HCT116 (cell line): ENCODE data around the gene EML1. TPM values are rescaled to one million over a fixed set of nuclear protein-coding genes. Genes with fewer than 3 reads are reported as not detected.

Experiments
- ATAC-seq: fragments of 200-7000 bp; cut with Tn5 transposase; 2 replicates; pipeline ENCODE4 v1.9.1; 2020; ENCODE audit warnings: mild to moderate bottlenecking, moderate library complexity
- BruUV-seq: library from RNA; stranded (reverse); fragments of 400-500 nt; replicated peaks from 2 replicates; lab custom pipeline; 2021; lab: Mats Ljungman, UMichigan
- CTCF ChIA-PET: fragments of 300-600 bp; sonication (Branson Sonifier 250); formaldehyde crosslinking; loops from one replicate; lab custom pipeline; 2021; ENCODE audit warnings: antibody characterized with exemption; lab: Charles Lee
- POLR2A ChIA-PET: fragments of 300-600, 350-600 bp; sonication (Branson Sonifier 250); formaldehyde crosslinking; loops from one replicate; lab custom pipeline; 2021; ENCODE audit warnings: antibody characterized with exemption; lab: Charles Lee
- RAD21 ChIA-PET, 2 experiments: fragments of 300-600 bp; sonication (Branson Sonifier 250); formaldehyde crosslinking; loops; one replicate each; lab custom pipeline; 2023; ENCODE audit warnings: low total read pairs in 2 of 2; ENCODE audit not compliant: uncharacterized antibody in 2 of 2, unreplicated experiment in 2 of 2, low non-redundant PET in 1 of 2; lab: Charles Lee
- DNase-seq: peaks from one replicate; pipeline ENCODE4 v3.0.0-alpha.2; 2010; ENCODE audit warnings: low read depth, low spot score
- H2AFZ ChIP-seq: fragments of 200-600 bp; shearing (Covaris generic), sonication (generic); 2 replicates; pipeline ENCODE4 v1.6.1; 2017; ENCODE audit warnings: low read depth, mixed run types, mixed read lengths, antibody characterized with exemption, low read length; ENCODE audit not compliant: poor library complexity, severe bottlenecking
- H3K27ac ChIP-seq: 2 replicates; pipeline ENCODE4 v1.5.1; 2012; ENCODE audit warnings: low read depth, low read length
- H3K27me3 ChIP-seq: fragments of 200-600 bp; sonication (generic); 2 replicates; pipeline ENCODE4 v1.6.1; 2016; ENCODE audit warnings: mixed run types, low read length, mixed read lengths; ENCODE audit not compliant: insufficient read depth
- H3K36me3 ChIP-seq, 2 experiments: fragments of 200-500 bp in 1 of 2; fragments of 200-600 bp in 1 of 2; sonication (Bioruptor generic) in 1 of 2; sonication (generic) in 1 of 2; 2 replicates each; pipeline versions ENCODE4 v1.5.1 to v1.6.1; 2014 to 2016; ENCODE audit warnings: low read length in 2 of 2, inconsistent platforms in 1 of 2, mixed read lengths in 1 of 2, mixed run types in 1 of 2; ENCODE audit not compliant: insufficient read depth in 2 of 2, control insufficient read depth in 1 of 2
- H3K4me1 ChIP-seq, 2 experiments: fragments of 200-600 bp in 1 of 2; sonication (generic) in 1 of 2; 2 replicates each; pipeline versions ENCODE4 v1.5.1 to v1.6.1; 2012 to 2017; ENCODE audit warnings: low read length in 2 of 2, inconsistent platforms in 1 of 2, mild to moderate bottlenecking in 1 of 2, mixed read lengths in 1 of 2, mixed run types in 1 of 2, moderate library complexity in 1 of 2; ENCODE audit not compliant: insufficient read depth in 2 of 2, control insufficient read depth in 1 of 2
- H3K4me2 ChIP-seq: fragments of 200-600 bp; sonication (generic); 2 replicates; pipeline ENCODE4 v1.6.1; 2017; ENCODE audit warnings: mixed run types, low read length, mixed read lengths
- H3K4me3 ChIP-seq, 2 experiments: fragments of 200-600 bp in 1 of 2; sonication (generic) in 1 of 2; replicated peaks in 1 of 2; 2 replicates each; pipeline ENCODE4 v1.5.1; 2011 to 2016; ENCODE audit warnings: low read length in 2 of 2, control low read depth in 1 of 2, low read depth in 1 of 2, mild to moderate bottlenecking in 1 of 2, mixed read lengths in 1 of 2, mixed run types in 1 of 2
- H3K79me2 ChIP-seq: fragments of 200-600 bp; sonication (generic); 2 replicates; pipeline ENCODE4 v1.6.1; 2017; ENCODE audit warnings: mild to moderate bottlenecking, mixed run types, low read length, moderate library complexity, mixed read lengths; ENCODE audit not compliant: insufficient read depth
- H3K9ac ChIP-seq: fragments of 200-600 bp; sonication (generic); 2 replicates; pipeline ENCODE4 v1.6.1; 2016; ENCODE audit warnings: low read length, mixed read lengths
- H3K9me2 ChIP-seq: fragments of 200-600 bp; sonication (generic), shearing (Covaris generic); 2 replicates; pipeline ENCODE4 v1.6.1; 2017; ENCODE audit warnings: mixed run types, mild to moderate bottlenecking, moderate library complexity; ENCODE audit not compliant: insufficient read depth
- H3K9me3 ChIP-seq, 2 experiments: fragments of 200-500 bp in 1 of 2; fragments of 200-600 bp in 1 of 2; sonication (Bioruptor generic) in 1 of 2; sonication (generic) in 1 of 2; 2 replicates each; pipeline ENCODE4 v1.6.1; 2014 to 2017; ENCODE audit warnings: low read length in 2 of 2, mixed read lengths in 2 of 2, inconsistent platforms in 1 of 2, low read depth in 1 of 2, mild to moderate bottlenecking in 1 of 2, mixed run types in 1 of 2, moderate library complexity in 1 of 2; ENCODE audit not compliant: control insufficient read depth in 1 of 2, insufficient read depth in 1 of 2
- H4K20me1 ChIP-seq: fragments of 200-600 bp; sonication (generic), shearing (Covaris generic); 2 replicates; pipeline ENCODE4 v1.6.1; 2017; ENCODE audit warnings: mixed run types, mild to moderate bottlenecking, moderate library complexity; ENCODE audit not compliant: insufficient read depth
- CEBPB ChIP-seq: IDR thresholded peaks from 2 replicates; pipeline ENCODE4 v1.6.1; 2012; ENCODE audit warnings: low read depth
- EZH2 ChIP-seq: fragments of 200-600 bp; sonication (generic); IDR thresholded peaks from 2 replicates; pipeline ENCODE4 v1.6.1; 2017; ENCODE audit warnings: antibody characterized with exemption, mixed run types
- EZH2phosphoT487 ChIP-seq: fragments of 200-600 bp; IDR thresholded peaks from 2 replicates; pipeline ENCODE4 v1.6.1; 2018; ENCODE audit warnings: antibody characterized with exemption, borderline replicate concordance
- FOSL1 ChIP-seq: IDR thresholded peaks from 2 replicates; pipeline ENCODE4 v1.6.1; 2012; ENCODE audit warnings: low read depth
- REST ChIP-seq: IDR thresholded peaks from 2 replicates; pipeline ENCODE4 v1.6.1; 2012; ENCODE audit warnings: low read depth
- SRF ChIP-seq: IDR thresholded peaks from 2 replicates; pipeline ENCODE4 v1.6.1; 2012; ENCODE audit warnings: low read depth
- TCF7L2 ChIP-seq: IDR thresholded peaks from 2 replicates; pipeline ENCODE4 v1.7.0; 2011; ENCODE audit warnings: borderline replicate concordance, inconsistent platforms; ENCODE audit not compliant: insufficient read depth, insufficient read length; ENCODE audit errors: extremely low read depth
- YY1 ChIP-seq: IDR thresholded peaks from 2 replicates; pipeline ENCODE4 v1.6.1; 2011; ENCODE audit warnings: low read length, low read depth, moderate library complexity, mild to moderate bottlenecking; ENCODE audit not compliant: insufficient replicate concordance; ENCODE audit errors: extremely low read depth
- intact Hi-C: fragments of 100-400 bp; cut with micrococcal nuclease; formaldehyde crosslinking; loops from 2 replicates; pipeline ENCODE4 v1.10.0; 2022
- total RNA-seq: library from RNA; stranded (reverse); gene quantifications from one replicate; pipeline ENCODE4 v1.2.1, GENCODE V29; 2021; ENCODE audit not compliant: unreplicated experiment

Gene EML1
- total RNA-seq, 1 experiment from 2014 or later = 7.4 TPM

GRCh38 chr14:99888149-99888548, 94.9 kb downstream of the EML1 start:
- POLR2A ChIA-PET = no interaction called here
- BruUV-seq = no TSS peak
- H3K9ac ChIP-seq = no peak overlapping the region
- no peaks in the 10 kb centered on the region for H4K20me1 ChIP-seq
- CTCF ChIA-PET = interaction anchor here (0.6 to 2.0 kb wide), 4 partner anchors 8 to 158 kb away, joined by 3 to 10 read pairs (median 4); no protein-coding TSS in a partner anchor
- H3K27me3 ChIP-seq = peaks cover 5% of the 10 kb centered on the region; the same call in 1 of the 2 replicates
- H2AFZ ChIP-seq = no peak overlapping the region
- H3K4me1 ChIP-seq = no peaks in the 10 kb centered on the region
- intact Hi-C loops = loop anchor here (5.0 kb wide), 1 partner anchor 496 kb away; no protein-coding TSS in a partner anchor
- RAD21 ChIA-PET = no interaction called here
- no peak overlapping the region for H3K27ac ChIP-seq
- TF ChIP-seq YY1 (no peak), EZH2phosphoT487 (no peak), TCF7L2 (no peak), EZH2 (no peak), CEBPB (no peak), FOSL1 (no peak), SRF (no peak), REST (no peak)
- no peak overlapping the region for H3K4me2 ChIP-seq
- H3K4me3 ChIP-seq = no peak overlapping the region
- H3K9me2 ChIP-seq = no peaks in the 10 kb centered on the region
- ATAC-seq (no peak), DNase-seq (no peak)
- H3K36me3 ChIP-seq = no peaks in the 10 kb centered on the region
- H3K9me3 ChIP-seq = no peaks in the 10 kb centered on the region
- H3K79me2 ChIP-seq = no peaks in the 10 kb centered on the region
